Hair follicle dermal papilla cell (primary cell): Measurements from ENCODE around the gene TPSG1. TPM values are rescaled to one million over a fixed set of nuclear protein-coding genes. Genes with fewer than 3 reads are reported as not detected.

Experiments used
- total RNA-seq: library from RNA; depleted of rRNA; stranded (reverse); fragments of >200 nt; gene quantifications from 2 replicates; pipeline ENCODE4 v1.2.3, GENCODE V29; 2012

Gene TPSG1
- total RNA-seq = not detected in 2 replicates

GRCh38 chr16:1225051-1225451, at the start of gene TPSG1:
TPSG1 (minus strand) TSS chr16:1225268; CDS start chr16:1225252, 16 bp downstream.

DNA sequence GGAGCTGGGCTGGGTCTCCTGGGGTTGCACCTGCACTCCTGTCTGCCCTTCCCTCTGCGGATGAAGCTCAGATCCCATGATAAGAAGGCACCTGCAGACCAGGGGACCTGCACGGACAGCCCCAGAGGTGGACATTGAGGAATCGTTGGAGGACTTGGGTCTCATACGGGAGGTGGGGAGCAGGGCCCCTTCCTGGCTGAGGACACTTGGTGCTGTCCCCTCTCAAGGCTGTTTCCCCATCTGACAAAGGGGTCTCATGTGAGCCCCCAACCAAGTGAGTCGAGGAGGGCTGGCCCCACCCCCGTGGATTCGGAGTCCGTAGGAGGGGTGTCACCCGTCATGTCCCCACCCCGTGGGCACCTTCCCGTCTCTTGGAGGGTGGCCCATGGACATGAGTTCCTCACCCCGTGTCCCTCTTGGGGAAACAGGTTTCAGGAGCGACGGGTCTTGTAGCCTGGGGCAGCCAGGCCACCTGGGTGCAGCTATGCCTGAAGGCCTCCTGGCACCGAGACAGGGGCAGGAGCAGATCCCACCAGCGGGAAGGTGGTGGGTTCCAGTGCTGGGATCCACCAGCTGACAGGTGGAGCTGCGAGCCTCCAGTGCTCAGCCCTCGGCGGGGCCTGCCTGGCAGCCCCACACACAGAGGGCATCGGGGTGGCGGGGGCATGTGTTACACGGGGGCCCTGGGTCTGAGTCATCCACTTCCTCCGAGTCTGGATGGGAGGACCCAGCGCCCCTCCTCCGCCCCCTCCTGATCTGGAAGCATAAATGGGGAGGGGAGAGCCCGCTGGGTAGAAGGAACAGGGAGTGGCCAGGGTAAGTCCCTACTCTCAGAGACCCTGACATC, 30.4 kb upstream of the TPSG1 start, which contains the start of gene TPSD1:
Gene TPSD1, plus strand, starts transcription at position 794 of the 847 bp plus-strand sequence. CDS start 212 bp downstream, outside the sequence.

GRCh38 chr16:1240436-1240835, 15.4 kb upstream of the TPSG1 start, which contains the start of gene TPSAB1:
TPSAB1 (plus strand) TSS chr16:1240705; CDS start chr16:1240939, 234 bp downstream.

GRCh38 chr16:1230084-1230470, 5.0 kb upstream of the TPSG1 start, which contains the start of gene TPSB2:
TPSB2 (minus strand) TSS chr16:1230184; CDS start chr16:1229951, 233 bp downstream.

Other genes starting within 250 kb of the TPSG1 start
- under 0.01 TPM in 1 of 2 replicates, not detected in the other for gene SOX8, start 243.5 kb downstream of the TPSG1 start, total RNA-seq
- gene SSTR5, start 152.5 kb downstream of the TPSG1 start, total RNA-seq = not detected in 2 replicates
- gene C1QTNF8, start 129.0 kb downstream of the TPSG1 start, total RNA-seq = not detected in 2 replicates
- under 0.01 TPM in 2 replicates for gene CACNA1H, start 72.2 kb downstream of the TPSG1 start, total RNA-seq
- not detected in 2 replicates for gene TPSB2, start 4.9 kb upstream of the TPSG1 start, total RNA-seq
- not detected in 2 replicates for gene TPSAB1, start 15.4 kb upstream of the TPSG1 start, total RNA-seq
- gene TPSD1, start 30.8 kb upstream of the TPSG1 start, total RNA-seq = not detected in 2 replicates
- 37.2 and 54.0 TPM in 2 replicates for gene UBE2I, start 84.4 kb upstream of the TPSG1 start, total RNA-seq
- gene BAIAP3, start 108.4 kb upstream of the TPSG1 start, total RNA-seq = 0.97 TPM in 2 replicates
- gene TSR3, start 126.6 kb upstream of the TPSG1 start, total RNA-seq = 48.4 and 63.0 TPM in 2 replicates
- 39.9 and 41.2 TPM in 2 replicates for gene GNPTG, start 126.7 kb upstream of the TPSG1 start, total RNA-seq
- gene UNKL, start 189.4 kb upstream of the TPSG1 start, total RNA-seq = 13.5 and 20.3 TPM in 2 replicates
- 10.2 and 12.0 TPM in 2 replicates for gene UQCC4, start 195.5 kb upstream of the TPSG1 start, total RNA-seq
- gene PERCC1, start 205.8 kb upstream of the TPSG1 start, total RNA-seq = not detected in 2 replicates
- under 0.01 and 0.24 TPM in 2 replicates for gene CCDC154, start 219.3 kb upstream of the TPSG1 start, total RNA-seq
- gene CLCN7, start 249.8 kb upstream of the TPSG1 start, total RNA-seq = 73.5 and 81.5 TPM in 2 replicates